BJ (cell line): ENCODE data around the gene TNS4. TPM values are rescaled to one million over a fixed set of nuclear protein-coding genes. Genes with fewer than 3 reads are reported as not detected.
"Not testable (repeated sequence)": the region's sequence is repeated elsewhere in the genome, so short reads cannot be mapped to it uniquely, and the experiment has no call there.

ENCODE experiments used
- CTCF ChIA-PET: fragments of 350-600 bp; formaldehyde crosslinking; extraction: SDS; loops from one replicate; lab custom pipeline; 2021; ENCODE audit warnings: antibody characterized with exemption, inconsistent platforms; lab: Yijun Ruan, JAX
- POLR2A ChIA-PET: fragments of 300-600 bp; sonication (Branson Sonifier 250); formaldehyde crosslinking; extraction: SDS; loops from one replicate; lab custom pipeline; 2021; ENCODE audit warnings: antibody characterized with exemption; lab: Charles Lee
- DNase-seq: peaks from one replicate; pipeline ENCODE4 v3.0.0-alpha.2; 2011; ENCODE audit warnings: low read depth
- H3K27me3 ChIP-seq: 2 replicates; pipeline ENCODE4 v1.6.0; 2011; ENCODE audit warnings: low read length; ENCODE audit not compliant: control insufficient read depth, insufficient read depth
- H3K36me3 ChIP-seq: 2 replicates; pipeline ENCODE4 v1.5.1; 2011; ENCODE audit warnings: low read length; ENCODE audit not compliant: control insufficient read depth, insufficient read depth
- H3K4me3 ChIP-seq: 2 replicates; pipeline ENCODE4 v1.5.1; 2011; ENCODE audit warnings: low read depth, mild to moderate bottlenecking, control low read depth, low read length
- CTCF ChIP-seq: IDR thresholded peaks from 2 replicates; pipeline ENCODE4 v1.5.1; 2011; ENCODE audit warnings: low read depth, mild to moderate bottlenecking, control low read depth, inconsistent platforms, low read length, moderate library complexity; ENCODE audit not compliant: insufficient read depth
- polyA plus RNA-seq: library from polyadenylated mRNA; depleted of rRNA; stranded (reverse); fragments of >200 nt; gene quantifications from 2 replicates; pipeline ENCODE4 v1.2.3, GENCODE V29; 2011

The TNS4 gene
- polyA plus RNA-seq, 1 experiment: 0.40 TPM

GRCh38 chr17:40547785-40548478 is 46.5 kb upstream of the TNS4 start:
- no peak for DNase-seq
- Histone ChIP-seq H3K4me3 (no peak overlapping the region), H3K27me3 (no peaks in the 10 kb centered on the region), H3K36me3 (no peaks in the 10 kb centered on the region)
- ChIA-PET CTCF (interaction anchor here (0.7 to 19.2 kb wide), 6 partner anchors 11 to 244 kb away, joined by 3 to 382 read pairs (median 4); no protein-coding TSS in a partner anchor), POLR2A (interaction anchor here (0.6 kb wide), 1 partner anchor 179 kb away, joined by 3 read pairs; no protein-coding TSS in a partner anchor)
- TF ChIP-seq CTCF: no peak

- POLR2A ChIA-PET: interaction anchor here (0.6 kb wide), 1 partner anchor 178 kb away, joined by 3 read pairs; no protein-coding TSS in a partner anchor
- no peak for DNase-seq
- TF ChIP-seq CTCF: no peak
- no peaks in the 10 kb centered on the region for H3K27me3 ChIP-seq
- CTCF ChIA-PET: interaction anchor here (0.7 to 19.2 kb wide), 6 partner anchors 11 to 243 kb away, joined by 3 to 382 read pairs (median 4); no protein-coding TSS in a partner anchor
- no peaks in the 10 kb centered on the region for H3K36me3 ChIP-seq
- H3K4me3 ChIP-seq: no peak overlapping the region
These were observed 45.8 kb upstream of the TNS4 start for GRCh38 chr17:40547079-40547784.

GRCh38 chr17:40546497-40546896 is 45.1 kb upstream of the TNS4 start:
- H3K27me3 ChIP-seq, H3K36me3 ChIP-seq, H3K4me3 ChIP-seq, POLR2A ChIA-PET, DNase-seq: not testable (repeated sequence)
- CTCF ChIA-PET: interaction anchor here (1.8 to 19.2 kb wide), 2 partner anchors 10 to 13 kb away, joined by 4 to 382 read pairs; no protein-coding TSS in a partner anchor

- H3K4me3 ChIP-seq: no peak overlapping the region
- DNase-seq: no peak
- POLR2A ChIA-PET: no interaction called here
- H3K36me3 ChIP-seq: no peaks in the 10 kb centered on the region
- no peaks in the 10 kb centered on the region for H3K27me3 ChIP-seq
- CTCF ChIA-PET: interaction anchor here (4.3 kb wide), 1 partner anchor 12 kb away, joined by 19 read pairs; no protein-coding TSS in a partner anchor
- no peak for TF ChIP-seq CTCF
These were observed 44.2 kb upstream of the TNS4 start for GRCh38 chr17:40545660-40546059.

- ChIA-PET CTCF (interaction anchor here (0.5 to 16.8 kb wide), 9 partner anchors 9 to 418 kb away, joined by 3 to 382 read pairs (median 4); no protein-coding TSS in a partner anchor), POLR2A (interaction anchor here (0.5 to 2.1 kb wide), 5 partner anchors 9 to 1978 kb away, joined by 3 to 8 read pairs (median 3); no protein-coding TSS in a partner anchor)
- DNase-seq: peak; percentile 84
- H3K4me3 ChIP-seq: no peak overlapping the region
- no peaks in the 10 kb centered on the region for H3K27me3 ChIP-seq
- no peaks in the 10 kb centered on the region for H3K36me3 ChIP-seq
- TF ChIP-seq CTCF: no peak
These were observed 41.4 kb upstream of the TNS4 start for GRCh38 chr17:40542558-40543411.
